GM19452 (cell line): ENCODE results near the gene SDHA.

Experiments used
- ATAC-seq: cut with Tn5 transposase; IDR thresholded peaks from one replicate; pipeline ENCODE4 v1.9.1; 2021; ENCODE audit not compliant: unreplicated experiment

SDHA gene

GRCh38 chr5:185095-186070, 32.7 kb upstream of the SDHA start:
- no peak for ATAC-seq

GRCh38 chr5:186091-187041, 31.8 kb upstream of the SDHA start:
- ATAC-seq = no peak

- no peak for ATAC-seq
These were observed 31.1 kb upstream of the SDHA start for GRCh38 chr5:187042-187431.

GRCh38 chr5:187617-188451, 30.3 kb upstream of the SDHA start:
- no peak for ATAC-seq

DNA sequence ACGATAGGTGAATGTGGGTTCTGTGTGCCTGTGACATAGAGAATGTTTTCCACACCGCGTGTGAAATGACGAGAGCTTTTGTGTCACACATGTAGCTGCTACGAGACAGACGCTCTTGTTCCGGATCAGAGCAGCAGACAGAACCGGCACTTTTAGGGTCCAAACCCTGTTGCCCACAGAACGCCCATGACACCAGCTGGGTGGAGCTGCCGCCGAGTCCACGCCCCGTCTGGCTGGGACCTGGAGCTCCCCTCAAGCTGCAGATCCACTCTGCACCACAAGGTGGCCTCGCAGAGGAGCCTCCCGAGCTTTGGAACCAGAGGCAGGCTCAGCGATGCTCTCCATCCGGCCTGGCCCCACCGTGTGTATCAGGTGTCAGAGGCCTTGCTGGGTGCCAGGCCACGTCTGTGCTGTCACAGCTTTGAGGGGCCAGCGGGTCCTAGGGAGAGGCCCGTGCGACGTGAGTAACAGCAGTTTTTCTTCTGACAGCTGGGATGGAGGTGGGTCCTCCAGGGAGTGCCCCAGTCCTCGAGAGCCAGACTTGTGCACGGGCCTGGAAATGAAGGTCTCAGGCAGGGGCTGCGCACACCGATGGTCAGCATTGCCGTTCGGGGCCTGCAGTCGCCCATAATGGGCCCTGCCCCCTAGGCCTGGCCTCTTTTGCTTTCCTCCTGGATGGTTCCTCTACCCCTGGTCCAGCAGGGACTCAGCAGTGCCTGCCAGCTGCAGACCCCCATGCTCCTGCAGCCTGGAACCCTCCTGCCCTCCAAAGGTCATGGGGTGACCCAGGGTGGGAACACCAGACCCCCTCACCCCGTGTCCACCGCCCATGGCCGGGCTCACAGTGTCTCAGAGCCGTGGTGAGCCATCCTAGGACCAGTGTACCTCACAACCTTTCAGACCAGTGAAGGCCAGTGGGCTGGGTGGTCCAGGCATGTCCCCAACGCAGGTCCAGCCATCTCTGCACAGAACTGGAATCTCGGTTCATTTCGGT, 29.3 kb upstream of the SDHA start:
- peak; percentile 82 for ATAC-seq

DNA sequence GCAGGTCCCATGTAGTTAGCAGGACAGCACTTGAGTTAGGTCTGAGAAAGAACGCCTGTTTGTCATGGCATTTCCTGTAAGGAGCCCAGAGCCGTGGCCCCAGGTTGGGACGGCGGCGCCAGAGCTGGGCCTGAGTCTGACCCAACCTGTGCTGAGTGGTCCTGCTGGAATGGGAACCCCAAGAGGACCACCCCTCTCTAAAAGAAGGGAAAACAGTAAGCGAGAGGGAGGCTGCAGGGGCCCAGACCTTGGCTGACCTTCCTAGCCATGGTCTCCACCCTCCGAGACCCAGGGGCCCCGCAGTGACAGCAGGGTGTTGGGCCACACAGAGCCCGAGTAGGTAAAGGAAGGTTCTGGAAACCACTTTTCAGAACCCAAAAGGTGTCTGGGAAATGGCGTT, 28.6 kb upstream of the SDHA start:
- ATAC-seq = no peak

- no peak for ATAC-seq
These were observed 28.1 kb upstream of the SDHA start for GRCh38 chr5:189976-190365.

GRCh38 chr5:190366-191035, 27.6 kb upstream of the SDHA start:
- ATAC-seq = no peak

DNA sequence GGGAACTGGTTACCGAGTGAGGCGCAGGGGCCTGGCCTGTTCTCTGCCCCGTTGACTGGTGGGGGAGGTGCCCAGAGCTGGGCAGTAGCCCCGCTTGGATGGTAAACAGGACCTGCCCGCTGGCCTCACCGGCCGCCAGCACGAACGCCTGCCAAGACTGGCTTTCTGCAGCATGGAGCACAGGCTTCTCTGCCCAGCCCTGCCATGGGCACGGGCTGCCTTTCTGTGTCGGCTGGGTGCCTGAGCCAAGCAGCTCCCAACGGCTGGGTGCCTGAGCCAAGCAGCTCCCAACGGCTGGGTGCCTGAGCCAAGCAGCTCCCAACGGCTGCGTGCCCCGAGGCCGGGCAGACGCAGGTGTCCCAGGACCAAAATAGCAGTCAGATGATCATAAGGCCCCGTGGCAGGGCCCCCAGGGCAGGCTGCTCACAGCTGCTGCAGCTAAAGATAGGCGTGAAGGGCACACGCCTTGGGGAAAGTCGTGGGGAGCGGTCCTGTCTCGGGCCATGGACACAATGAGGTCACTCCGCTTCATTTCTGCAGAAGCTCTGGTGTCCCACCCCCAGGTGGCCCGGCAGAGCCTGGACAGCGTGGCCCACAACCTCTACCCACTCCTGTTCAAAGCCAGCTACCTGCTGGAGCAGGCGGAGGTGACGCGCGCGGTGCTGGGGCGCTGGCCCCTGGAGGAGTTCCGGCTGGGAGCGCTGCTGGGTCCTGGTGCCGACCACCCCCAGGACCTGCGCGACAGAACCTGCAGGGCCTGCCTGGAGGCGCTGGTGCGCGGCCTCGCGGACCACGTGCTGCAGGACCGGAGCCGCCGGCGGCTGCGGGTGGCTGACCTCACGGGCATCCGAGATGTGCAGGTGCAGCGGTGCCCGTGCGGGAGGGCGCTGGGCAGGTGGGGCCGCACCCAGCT, 26.8 kb upstream of the SDHA start, which contains the start of gene LRRC14B:
LRRC14B (plus strand) TSS at position 460 of the 913 bp plus-strand sequence; CDS start at position 504, 44 bp downstream.
- peak; percentile 40 for ATAC-seq

- no peak for ATAC-seq
These were observed 26.0 kb upstream of the SDHA start for GRCh38 chr5:191949-192690.

GRCh38 chr5:192691-192969, 25.5 kb upstream of the SDHA start:
- ATAC-seq = no peak

- no peak for ATAC-seq
These were observed 24.9 kb upstream of the SDHA start for GRCh38 chr5:192970-193831.

DNA sequence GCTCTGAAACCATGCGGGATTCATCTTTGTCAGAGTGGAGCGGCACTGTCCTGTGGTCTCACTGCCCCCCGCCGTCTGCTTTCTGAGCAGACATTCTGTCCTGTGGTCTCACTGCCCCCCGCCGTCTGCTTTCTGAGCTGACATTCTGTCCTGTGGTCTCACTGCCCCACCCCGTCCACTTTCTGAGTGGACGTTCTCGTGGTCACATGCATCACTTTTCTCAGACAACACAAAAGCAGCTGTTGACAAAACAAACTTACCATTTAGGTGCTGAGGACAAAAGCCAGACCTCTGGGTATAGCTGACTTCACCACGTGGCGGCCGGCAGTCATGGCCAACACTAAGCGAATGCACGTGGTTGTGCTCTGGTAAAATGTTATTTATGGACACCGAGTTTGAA, 24.0 kb upstream of the SDHA start:
- no peak for ATAC-seq

- ATAC-seq = no peak
These were observed 23.4 kb upstream of the SDHA start for GRCh38 chr5:194603-195209.

DNA sequence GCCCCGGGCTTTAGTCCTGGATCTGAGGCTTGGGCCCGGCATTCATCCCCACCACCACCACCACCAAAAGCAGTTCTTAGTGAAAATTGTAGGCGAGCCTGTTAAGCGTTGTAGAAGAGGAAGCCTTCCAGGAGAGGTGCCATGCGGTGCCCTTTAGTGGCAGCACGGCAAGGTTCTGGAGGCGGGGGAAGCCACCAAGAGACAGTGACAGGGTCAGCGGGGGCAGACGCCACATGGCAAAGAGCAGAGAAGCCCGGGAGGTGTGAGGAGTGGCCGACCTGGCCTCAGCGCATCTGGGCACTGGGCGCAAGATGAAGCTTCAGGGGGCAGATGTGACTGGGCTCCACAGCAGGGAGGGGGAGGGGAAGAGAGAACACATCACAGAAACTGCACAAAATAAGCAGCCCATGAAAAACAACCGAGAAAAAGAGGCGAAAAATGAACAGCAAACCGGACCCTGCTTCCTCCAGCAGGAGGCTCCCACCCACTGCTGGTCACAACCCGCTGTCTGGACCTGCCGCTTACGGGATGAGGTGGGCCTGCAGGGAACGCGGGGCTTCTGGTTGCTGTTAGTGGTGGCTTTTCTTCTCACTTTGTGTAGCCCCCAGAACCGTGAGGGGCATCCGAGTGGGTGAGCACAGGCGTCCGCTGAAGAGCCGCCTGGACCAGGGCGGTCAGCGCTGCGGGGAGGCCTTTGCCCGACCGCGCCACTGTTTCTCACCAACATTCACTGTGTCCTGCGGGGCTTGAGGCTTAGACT, 22.5 kb upstream of the SDHA start:
- ATAC-seq = no peak
